Mesenteric fat pad (tissue), 1 donor: Measurements from ENCODE around the gene WDCP. TPM values are rescaled to one million over a fixed set of nuclear protein-coding genes. Genes with fewer than 3 reads are reported as not detected.
"Not testable (repeated sequence)": the region's sequence is repeated elsewhere in the genome, so short reads cannot be mapped to it uniquely, and the experiment has no call there.

Source experiments
- DNase-seq: peaks from one replicate; pipeline ENCODE4 v3.0.0-alpha.2; 2020; ENCODE audit warnings: low spot score
- total RNA-seq: library from RNA; stranded (reverse); fragmentation: NEBNext Ultra II Directional; extraction: Animal tissue kit (Norgen Biotek cat#: 25700); gene quantifications from one replicate; pipeline ENCODE4 v1.2.1, GENCODE V29; 2021
- donor health status: DM: yes; HTN: yes; CAD: no.

The WDCP gene
- total RNA-seq, 1 donor from 2014 or later: 7.2 TPM

DNA sequence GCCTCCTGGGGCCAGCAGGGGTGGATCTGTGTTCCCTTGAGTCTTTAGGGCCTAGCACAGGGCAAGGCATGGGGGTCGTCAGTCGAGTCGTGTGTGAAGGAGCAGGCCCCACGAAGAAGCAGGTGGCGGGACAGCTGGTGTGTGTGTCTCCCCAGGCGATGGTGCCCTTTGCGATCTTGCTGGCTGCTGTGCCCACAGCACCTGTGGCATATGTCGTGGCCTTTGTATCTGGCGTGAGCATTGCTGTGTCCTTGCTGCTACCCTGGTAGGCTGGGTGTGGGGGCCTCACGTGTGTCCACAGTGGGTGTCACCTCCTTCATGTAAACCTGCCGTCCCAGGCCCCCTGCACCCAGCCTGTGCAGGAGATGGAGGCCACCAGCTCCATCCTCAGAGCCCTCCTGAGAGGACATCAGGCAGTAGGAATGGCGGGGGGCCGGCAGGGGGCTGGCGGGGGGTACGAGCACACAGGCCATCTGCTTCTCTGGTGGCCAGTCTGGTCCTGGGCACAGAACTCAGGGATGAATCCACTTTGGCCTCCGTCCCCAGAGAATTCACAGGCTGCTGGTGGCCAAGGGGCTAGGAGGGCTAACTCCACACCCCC lies 24.1 kb downstream of the WDCP start:
- DNase-seq: no peak

- DNase-seq: peak; percentile 59
These were observed 24.7 kb downstream of the WDCP start for GRCh38 chr2:24022324-24022974.

- peak; percentile 83 for DNase-seq
These were observed 25.8 kb downstream of the WDCP start for GRCh38 chr2:24021122-24021998.

DNA sequence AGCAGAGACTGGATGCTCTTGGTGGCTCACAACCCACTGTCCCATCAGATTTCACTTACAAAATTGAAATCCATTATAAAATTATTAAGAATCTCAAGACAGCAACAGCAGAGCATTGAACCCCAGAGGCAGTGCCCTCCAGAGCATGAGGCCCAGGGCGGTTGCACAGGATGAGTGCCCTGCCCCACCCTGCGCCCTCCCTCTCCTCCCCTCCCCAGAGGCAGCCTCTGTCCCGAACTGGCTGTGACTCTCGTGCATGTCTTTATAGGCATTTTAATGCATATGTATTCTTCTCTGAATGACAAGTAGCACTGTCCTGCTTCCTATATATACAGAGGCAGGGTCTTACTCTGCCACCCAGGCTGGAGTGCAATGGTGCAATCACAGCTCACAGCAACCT lies 26.9 kb downstream of the WDCP start:
- peak; percentile 24 for DNase-seq

GRCh38 chr2:24019729-24020128 lies 27.5 kb downstream of the WDCP start:
- peak; percentile 59 for DNase-seq

DNA sequence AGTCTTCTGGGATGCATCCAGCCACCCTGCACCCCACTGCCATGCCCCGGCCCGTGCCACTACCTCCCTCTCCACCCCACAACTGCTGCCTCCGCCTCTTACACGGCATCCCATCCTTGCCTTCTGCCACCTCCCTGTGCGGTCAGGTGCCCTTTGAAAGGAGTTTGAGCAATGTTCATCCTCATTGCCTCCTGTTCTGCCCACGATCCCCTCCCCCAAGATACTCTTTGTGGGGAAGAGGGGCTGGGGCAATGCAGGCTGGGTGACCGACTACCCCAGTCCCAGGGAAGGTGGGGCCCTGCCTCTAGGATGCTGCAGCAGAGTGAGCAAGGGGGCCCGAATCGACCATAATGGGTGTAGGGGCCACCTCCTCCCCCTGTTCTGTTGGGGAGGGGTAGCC lies 28.9 kb downstream of the WDCP start:
- DNase-seq: peak; percentile 75

DNA sequence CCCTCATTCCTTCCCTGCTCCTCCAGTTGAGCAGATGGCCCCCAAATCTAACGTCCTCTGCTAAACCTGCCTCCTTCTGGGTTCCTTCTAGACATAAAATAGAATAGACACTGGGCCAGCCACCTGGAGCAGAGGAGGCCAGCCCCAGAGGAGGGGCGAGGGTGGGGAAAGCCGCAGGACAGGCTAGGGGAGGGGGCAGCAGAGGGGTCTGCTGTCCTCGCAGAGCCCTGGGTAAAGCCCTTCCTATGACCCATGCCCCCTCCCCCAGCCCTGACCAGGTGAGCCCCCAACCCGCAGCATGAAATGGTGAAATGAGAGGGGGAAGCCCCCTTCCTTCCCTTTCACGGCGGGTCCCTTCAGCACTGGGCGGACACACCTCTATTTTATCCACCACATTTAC lies 29.5 kb downstream of the WDCP start:
- peak; percentile 64 for DNase-seq

GRCh38 chr2:24016853-24017703 lies 30.1 kb downstream of the WDCP start:
- peak; percentile 81 for DNase-seq

DNA sequence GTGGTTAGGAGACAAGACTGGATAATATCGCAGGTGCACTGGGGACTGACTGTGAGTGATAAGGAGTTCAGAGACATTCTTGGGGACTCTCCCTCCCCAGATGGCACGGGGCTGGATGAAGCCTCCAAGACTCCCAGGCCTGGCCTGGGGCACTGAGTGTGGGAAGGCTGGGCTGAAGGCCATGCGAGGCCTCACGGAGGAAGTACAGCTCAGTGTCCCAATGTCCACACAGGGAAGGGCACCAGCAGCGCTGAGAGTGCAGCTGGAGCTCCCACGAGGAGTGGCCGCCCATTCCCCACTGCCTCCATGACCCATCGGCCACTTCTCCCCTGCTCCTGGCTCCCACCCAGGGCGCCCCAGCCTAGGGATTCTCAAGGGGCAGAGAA lies 30.8 kb downstream of the WDCP start:
- peak; percentile 84 for DNase-seq

DNA sequence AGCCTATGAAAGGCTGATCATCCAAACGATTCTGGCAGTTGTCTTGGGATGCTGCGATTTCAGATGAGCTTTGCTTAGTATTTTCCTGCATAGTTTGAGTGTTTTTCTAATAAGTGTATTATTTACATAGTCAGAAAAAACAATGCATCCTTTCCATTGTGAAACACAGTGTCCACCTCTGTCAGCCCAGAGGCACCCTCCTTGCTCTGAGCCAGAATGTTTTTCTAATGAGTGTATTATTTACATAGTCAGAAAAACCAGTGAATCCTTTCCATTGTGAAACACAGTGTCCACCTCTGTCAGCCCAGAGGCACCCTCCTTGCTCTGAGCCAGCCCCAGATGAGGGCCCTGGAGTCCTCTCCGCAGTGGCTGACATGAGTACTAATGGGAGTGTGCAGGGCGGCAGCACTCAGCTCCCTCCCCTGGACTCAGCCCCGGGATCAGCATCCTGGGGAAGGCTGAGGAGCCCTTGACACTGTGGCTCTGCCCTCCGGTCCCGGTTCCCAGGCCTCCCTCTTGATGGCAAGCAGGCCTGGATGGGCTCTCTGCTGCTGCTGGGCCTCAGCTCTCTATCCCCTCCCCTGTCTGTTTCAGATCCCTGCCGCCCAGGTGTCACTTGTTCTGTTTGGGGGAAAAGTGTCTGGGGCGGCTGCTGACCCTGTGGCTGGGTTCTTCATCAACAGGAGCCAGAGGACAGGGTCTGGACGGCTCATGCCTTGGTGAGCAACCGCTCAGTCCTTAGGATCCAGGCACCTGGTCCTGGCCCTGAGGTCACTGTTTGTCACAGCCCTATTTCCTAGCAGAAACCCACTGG lies 31.4 kb downstream of the WDCP start:
- no peak for DNase-seq

DNA sequence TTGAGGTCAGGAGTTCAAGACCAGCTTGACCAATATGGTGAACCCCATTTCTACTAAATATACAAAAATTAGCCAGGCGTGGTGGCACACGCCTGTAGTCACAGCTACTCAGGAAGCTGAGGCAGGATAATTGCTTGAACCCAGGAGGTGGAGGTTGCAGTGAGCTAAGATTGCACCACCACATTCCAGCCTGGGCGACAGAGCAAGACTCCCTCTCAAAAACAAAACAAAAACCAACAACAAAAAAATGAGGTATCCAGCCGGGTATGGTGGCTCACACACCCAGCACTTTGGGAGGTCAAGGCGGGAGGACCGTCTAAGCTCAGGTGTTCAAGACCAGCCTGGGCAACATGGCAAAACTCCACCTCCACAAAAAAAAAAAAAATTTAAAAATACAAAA lies 32.3 kb downstream of the WDCP start:
- DNase-seq: not testable (repeated sequence)

DNA sequence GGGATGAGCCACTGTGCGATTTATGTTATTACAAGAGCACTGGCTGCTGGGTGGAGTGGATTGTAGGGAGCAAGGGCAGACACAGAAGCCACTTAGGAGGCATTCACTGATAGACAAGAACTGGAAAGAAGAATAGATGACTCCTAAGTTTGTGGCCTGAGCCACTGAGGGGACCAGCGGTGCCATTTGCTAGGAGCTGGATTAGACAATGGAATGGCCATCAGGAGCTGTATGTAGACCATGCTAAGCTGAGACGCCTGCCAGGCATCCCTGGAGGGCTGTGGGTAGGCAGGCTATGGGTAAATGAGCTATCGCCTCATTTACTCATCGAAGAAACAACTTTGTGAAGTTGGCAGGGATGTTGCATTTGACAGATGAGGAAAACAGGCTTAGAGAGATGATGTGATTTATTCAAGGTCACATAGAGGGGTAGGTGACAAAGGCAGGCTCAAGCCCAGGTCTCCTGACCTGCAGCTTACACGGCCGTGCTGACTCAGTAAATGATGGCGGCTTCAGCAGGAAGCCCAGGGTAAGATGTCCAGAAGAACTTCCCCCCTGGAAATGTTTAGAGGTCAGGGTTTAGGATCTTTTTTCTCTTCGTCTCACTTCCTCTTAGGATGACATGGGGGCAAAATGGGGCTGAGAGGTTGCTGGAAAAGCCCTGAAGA lies 34.5 kb downstream of the WDCP start:
- DNase-seq: no peak

DNA sequence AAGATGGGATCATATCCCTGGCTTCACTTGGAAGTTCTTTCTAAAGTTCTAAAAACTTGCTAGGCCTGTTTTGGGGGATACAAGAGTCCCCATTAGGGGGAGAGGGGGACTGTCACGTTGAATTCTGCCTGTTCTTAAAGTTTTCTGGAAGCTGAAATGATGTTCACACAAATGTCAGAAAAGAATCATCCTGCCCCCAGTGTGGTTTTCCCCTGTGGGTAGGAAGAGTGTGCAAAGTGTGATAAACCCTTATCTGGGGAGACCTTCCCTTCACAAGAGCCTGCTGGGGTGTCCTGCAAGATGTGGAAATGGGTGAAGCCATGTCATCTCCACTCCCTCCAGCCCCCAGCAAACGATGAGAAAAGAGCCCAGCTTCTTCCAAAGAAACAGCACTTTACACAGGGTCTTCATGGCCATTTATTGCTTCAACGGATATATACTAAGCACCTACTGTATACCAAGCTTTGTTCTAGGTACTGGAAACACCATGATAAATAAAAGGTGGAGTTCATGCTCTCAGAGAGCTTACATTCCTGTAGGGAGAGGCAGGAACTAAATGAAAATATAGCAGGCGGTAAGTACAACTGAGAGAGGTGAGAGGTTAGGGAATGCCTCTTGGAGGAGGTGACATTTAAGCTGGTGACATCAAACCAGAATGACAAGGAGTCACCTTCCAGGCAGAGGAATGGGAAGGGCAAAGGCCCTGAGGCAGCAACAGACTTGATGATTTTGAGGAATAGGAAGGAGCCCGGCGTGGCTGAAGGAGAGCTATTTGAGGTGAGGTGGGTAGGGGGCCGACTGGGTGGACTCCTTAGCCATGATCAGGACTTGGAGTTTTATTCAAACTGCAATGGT lies 35.7 kb downstream of the WDCP start:
- DNase-seq: no peak

- DNase-seq: no peak
These were observed 36.5 kb downstream of the WDCP start for GRCh38 chr2:24010477-24011249.

DNA sequence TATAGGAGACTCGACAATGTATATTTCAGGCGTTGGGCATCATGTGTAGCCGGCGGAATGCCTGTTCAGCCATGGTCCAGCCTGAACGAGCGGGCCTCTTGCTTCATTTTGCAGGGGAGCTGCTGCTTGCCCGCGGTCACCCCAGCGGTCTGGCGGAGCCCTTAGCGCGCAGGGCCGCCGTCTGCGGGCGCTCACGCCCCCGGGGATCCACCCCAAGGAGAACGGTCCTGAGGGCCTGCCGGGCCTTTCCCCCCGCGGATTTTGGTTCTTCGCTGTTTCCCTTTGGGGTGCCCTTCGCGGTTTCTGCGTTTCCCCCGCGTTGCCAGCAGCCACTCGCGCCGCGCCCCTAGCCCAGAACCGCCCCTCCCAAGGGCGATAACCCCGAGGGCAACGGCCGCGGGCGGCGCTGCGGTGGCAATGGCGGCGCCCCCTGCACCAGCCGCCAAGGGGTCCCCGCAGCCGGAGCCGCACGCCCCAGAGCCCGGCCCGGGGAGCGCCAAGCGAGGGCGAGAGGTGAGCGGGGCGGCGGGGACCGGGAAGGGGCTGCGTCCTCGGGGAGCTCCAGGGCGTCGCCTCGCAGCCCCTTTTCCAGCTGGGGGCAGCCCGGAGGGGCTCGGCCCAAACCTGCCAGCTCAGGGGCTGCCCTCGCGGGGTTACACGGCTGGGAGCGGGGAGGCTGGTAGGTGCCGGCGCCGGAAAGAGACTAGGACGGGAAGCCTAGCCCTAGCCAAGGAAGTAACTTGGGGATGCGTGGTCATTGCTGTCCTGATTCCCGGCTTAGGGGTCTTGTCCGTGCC lies 37.3 kb downstream of the WDCP start, which contains the start of gene MFSD2B:
TSS of gene MFSD2B (plus strand) at position 406 of the 797 bp plus-strand sequence. CDS start at position 418, 12 bp downstream.
- DNase-seq: peak; percentile 81

- no peak for DNase-seq
These were observed 37.9 kb downstream of the WDCP start for GRCh38 chr2:24009367-24009679.

DNA sequence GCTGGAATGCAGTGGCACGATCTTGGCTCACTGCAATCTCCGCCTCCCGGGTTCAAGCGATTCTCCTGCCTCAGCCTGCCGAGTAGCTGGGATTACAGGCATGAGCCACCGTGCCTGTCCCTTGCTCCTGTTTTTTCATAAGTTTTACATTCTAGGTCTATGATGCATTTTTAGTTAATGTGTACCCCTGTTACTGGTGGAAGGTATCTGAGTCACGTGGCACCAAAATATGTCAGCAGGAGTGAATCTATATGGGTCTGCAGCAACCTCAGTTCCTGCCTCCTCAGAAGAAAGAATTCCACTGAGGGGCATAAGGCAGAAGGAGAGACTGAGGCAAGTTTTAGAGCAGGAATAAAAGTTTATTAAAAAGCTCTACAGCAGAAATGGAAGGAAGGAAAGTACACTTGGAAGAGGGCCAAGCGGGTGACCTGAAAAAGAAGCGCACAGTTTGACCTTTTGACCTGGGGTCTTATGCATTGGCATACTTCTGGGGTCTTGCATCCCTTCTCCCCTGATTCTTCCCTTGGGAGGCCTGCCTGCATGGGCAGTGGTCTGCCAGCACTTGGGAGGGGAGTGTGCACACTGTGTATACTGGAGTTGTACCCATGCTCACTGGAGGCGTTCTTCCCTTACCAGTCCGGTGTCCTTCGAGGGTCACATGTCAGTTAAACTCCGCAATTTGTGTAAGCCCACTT lies 38.4 kb downstream of the WDCP start:
- no peak for DNase-seq
